Measurements from ENCODE around the gene PRSS33.

GRCh38 chr16:2810651-2811050 is 23.3 kb upstream of the PRSS33 start:
- no peak for TF ChIP-seq POLR2A (IDR thresholded peaks at IDR 0.05; ENCODE audit: low read length)
- no peak for TF ChIP-seq GATA1 (IDR thresholded peaks at IDR 0.05; ENCODE audit: low read depth, low read length)

Measured in erythroblast (primary cell).